SIG-M5 treated with dmso at 0.1 percent for 504 hours (cell line): ENCODE results near the gene RGS18.
"Not testable (repeated sequence)": the region's sequence is repeated elsewhere in the genome, so short reads cannot be mapped to it uniquely, and the experiment has no call there.

ENCODE experiments used
- DNase-seq: peaks from one replicate; lab custom pipeline; 2025; ENCODE audit not compliant: unreplicated experiment; lab: John Stamatoyannopoulos, UW

The RGS18 gene

GRCh38 chr1:192162376-192162775 lies 4.1 kb downstream of the RGS18 start:
- no peak for DNase-seq

GRCh38 chr1:192165002-192165401 lies 6.7 kb downstream of the RGS18 start:
- DNase-seq, result not testable (repeated sequence)

GRCh38 chr1:192167011-192167410 lies 8.7 kb downstream of the RGS18 start:
- no peak for DNase-seq

- DNase-seq, result peak; percentile 64
Measured at GRCh38 chr1:192167911-192168700, 9.8 kb downstream of the RGS18 start.

- no peak for DNase-seq
Measured at GRCh38 chr1:192168964-192169363, 10.7 kb downstream of the RGS18 start.

- DNase-seq, result no peak
Measured at GRCh38 chr1:192170196-192170984, 12.1 kb downstream of the RGS18 start.

- DNase-seq, result no peak
Measured at GRCh38 chr1:192171123-192171522, 12.9 kb downstream of the RGS18 start.

- DNase-seq, result no peak
Measured at GRCh38 chr1:192175971-192176370, 17.7 kb downstream of the RGS18 start.

- no peak for DNase-seq
Measured at GRCh38 chr1:192183788-192184187, 25.5 kb downstream of the RGS18 start.

GRCh38 chr1:192186197-192186596 lies 27.9 kb downstream of the RGS18 start:
- no peak for DNase-seq

- DNase-seq, result no peak
Measured at GRCh38 chr1:192190066-192190465, 31.8 kb downstream of the RGS18 start.

- no peak for DNase-seq
Measured at GRCh38 chr1:192201303-192201702, 43.0 kb downstream of the RGS18 start.

- no peak for DNase-seq
Measured at GRCh38 chr1:192224396-192224795, 66.1 kb downstream of the RGS18 start.

GRCh38 chr1:192224846-192225245 lies 66.6 kb downstream of the RGS18 start:
- no peak for DNase-seq

GRCh38 chr1:192225266-192225665 lies 67.0 kb downstream of the RGS18 start:
- DNase-seq, result no peak

- peak; percentile 63 for DNase-seq
Measured at GRCh38 chr1:192225703-192226102, 67.4 kb downstream of the RGS18 start.

- DNase-seq, result no peak
Measured at GRCh38 chr1:192227330-192227729, 69.1 kb downstream of the RGS18 start.

- not testable (repeated sequence) for DNase-seq
Measured at GRCh38 chr1:192227980-192228379, 69.7 kb downstream of the RGS18 start.

- DNase-seq, result no peak
Measured at GRCh38 chr1:192232817-192233417, 74.7 kb downstream of the RGS18 start.

- no peak for DNase-seq
Measured at GRCh38 chr1:192235127-192235526, 76.9 kb downstream of the RGS18 start.
